ENCODE results near the gene PRKAR1A.
"Not testable (repeated sequence)": the region's sequence is repeated elsewhere in the genome, so short reads cannot be mapped to it uniquely, and the experiment has no call there.

The PRKAR1A gene

DNA sequence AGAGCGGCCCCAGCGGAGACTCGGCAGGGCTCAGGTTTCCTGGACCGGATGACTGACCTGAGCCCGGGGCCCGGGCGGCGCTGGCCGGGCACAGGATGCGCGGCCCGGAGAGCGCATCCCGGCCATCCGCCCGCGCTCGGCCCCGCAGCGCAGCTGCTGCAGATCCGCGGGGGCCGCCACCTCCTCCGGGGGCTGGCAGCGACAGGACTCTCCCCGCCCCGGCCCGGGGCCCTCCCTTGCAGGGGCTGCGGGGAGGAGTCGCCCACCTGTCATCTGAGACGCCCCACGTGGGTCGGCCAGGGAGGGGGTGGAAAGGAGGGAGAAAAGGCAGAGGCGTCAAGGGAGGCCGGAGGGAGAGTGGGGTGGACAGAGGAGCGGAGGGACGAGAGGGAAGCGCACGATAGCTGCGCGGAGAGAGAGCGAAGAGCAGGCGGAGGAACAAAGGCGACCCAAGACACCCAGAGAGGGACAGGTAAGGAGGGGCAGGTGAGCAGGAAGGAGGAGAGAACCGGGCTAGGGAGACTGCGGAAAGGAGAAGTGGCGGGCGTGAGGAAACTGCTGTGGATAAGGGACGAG lies 471 bp upstream of the PRKAR1A start:
- peak; percentile 70 for DNase-seq (ENCODE audit: low read depth)

DNA sequence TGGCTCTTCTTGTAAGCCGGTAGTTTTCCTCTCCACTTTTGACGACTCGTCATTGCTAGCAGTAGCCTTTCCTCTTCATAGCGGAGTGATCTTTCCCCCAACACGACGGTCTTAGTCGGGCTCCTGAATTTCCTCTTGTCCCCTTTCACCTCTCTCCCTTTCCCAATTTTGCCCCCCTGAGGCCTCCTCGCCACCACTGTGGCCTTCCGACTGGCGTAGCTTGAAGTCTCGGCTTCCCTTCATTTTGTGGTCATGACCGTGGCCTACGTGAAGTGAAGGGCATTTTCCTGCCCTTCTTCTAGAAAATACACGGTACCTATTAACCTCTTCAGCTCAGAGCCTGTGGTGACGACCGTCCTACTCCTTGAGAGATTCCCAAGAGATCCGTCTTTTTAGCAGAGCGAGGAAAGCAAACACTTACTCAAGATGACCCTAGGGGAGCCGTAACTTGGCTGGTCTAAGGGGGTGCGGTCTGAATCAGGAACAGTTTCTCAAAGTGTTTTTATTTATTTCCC lies 787 bp downstream of the PRKAR1A start:
- DNase-seq (ENCODE audit: low read depth) = no peak

DNA sequence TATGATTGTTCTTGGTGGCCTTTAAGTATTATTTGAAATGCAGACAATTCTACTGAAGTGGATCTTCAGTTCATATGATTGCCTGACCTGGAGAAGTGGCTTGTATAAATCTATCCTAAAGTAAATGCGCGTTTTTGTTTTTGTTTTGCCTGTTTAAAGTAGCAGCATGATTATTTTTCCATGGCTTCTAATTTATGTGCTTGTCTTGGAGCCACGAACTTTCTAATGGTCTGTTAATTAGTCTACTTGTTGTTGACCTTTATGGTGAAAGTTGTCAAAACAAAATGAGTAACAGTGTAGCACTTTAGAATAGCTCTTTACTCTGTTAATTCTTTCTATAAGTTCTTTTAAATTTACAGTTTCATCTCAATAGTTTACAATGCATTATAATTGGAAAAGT lies 1.7 kb downstream of the PRKAR1A start:
- no peak for DNase-seq (ENCODE audit: low read depth)

DNA sequence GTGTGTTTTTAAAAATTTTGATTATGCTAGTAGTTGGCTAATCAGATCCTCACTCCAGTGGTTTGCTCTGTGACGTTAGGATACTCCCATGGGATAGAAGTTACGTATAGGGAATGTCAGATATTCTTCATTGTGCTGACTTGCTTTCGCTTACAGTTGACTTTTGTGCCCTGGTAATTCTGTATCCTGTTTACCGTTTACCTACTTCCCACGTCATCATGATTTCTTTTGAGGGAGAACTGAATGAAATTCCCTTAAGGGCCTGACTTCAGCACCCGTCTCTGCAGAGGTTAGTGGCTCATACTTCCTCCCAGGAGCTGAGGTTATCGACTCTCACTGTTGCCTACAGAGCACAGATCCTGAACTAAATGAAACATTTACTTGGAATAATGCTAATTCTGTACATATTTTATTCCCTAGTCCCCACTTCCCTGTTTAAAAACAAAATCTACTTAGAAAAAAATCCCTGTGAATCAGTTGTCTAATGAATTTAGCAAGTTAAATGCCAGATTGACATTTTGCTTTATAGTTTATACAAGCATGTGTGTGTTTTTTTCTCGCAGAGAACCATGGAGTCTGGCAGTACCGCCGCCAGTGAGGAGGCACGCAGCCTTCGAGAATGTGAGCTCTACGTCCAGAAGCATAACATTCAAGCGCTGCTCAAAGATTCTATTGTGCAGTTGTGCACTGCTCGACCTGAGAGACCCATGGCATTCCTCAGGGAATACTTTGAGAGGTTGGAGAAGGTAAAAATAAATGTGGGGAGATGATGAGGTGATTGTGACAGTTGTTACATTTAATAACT lies 2.8 kb downstream of the PRKAR1A start:
- no peak for DNase-seq (ENCODE audit: low read depth)

DNA sequence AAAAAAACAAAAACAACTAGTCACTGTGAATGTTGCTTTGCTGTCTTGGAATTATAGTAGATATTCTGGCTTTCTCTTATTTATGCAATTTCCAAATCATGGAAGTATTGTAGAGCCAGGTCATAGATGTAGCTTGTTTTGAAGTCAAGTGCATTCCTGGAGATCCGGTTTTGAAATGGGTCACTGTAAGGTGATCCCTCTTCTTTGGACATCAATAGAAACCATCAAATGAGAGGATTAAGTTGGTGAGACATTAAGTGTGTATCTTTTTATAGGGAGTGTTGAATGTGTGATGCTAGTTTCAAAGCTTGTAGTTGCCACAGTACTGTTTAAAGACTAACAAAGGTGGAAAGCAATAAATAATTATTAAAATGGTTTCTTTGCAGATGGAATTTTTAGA lies 4.5 kb downstream of the PRKAR1A start:
- no peak for DNase-seq (ENCODE audit: low read depth)

DNA sequence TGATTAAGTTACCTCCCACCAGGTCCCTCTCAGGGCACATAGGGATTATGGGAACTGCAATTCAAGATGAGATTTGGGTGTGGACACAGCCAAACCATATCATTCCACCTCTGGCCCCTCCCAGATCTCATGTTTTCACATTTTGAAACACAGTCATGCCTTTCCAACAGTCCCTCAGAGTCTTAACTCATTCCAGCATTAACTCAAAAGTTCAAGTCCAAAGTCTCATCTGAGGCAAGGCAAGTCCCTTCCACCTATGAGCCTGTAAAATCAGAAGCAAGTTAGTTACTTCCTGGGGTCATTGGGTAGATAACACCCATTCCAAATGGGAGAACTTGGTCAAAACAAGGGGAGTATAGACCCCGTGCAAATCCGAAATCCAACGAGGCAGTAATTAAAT lies 5.4 kb downstream of the PRKAR1A start:
- not testable (repeated sequence) for DNase-seq (ENCODE audit: low read depth)

DNA sequence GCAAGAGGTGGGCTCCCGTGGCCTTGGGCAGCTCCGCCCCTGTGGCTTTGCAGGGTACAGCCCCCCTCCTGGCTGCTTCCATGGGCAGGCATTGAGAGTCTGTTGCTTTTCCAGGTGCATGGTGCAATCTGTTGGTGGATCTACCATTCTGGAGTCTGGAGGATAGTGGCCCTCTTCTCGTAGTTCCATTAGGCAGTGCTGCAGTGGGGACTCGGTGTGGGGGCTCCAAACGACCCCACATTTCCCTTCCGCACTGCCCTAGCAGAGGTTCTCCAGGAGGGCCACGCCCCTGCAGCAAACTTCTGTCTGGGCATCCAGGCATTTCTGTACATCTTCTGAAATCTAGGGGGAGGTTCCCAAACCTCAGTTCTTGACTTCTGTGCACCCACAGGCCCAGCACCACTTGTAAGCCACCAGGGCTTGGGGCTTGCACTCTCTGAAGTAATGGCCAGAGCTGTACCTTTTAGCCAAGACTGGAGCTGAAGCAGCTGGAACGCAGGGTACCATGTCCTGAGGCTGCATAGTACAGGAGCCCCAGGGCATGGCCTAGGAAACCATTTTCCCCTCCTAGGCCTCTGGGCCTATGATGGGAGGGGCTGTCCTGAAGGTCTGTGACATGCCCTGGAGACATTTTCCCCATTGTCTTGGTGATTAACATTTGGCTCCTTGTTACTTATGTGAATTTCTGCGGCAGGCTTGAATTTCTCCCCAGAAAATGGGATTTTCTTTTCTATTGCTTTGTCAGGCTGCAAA lies 6.0 kb downstream of the PRKAR1A start:
- DNase-seq (ENCODE audit: low read depth) = no peak

DNA sequence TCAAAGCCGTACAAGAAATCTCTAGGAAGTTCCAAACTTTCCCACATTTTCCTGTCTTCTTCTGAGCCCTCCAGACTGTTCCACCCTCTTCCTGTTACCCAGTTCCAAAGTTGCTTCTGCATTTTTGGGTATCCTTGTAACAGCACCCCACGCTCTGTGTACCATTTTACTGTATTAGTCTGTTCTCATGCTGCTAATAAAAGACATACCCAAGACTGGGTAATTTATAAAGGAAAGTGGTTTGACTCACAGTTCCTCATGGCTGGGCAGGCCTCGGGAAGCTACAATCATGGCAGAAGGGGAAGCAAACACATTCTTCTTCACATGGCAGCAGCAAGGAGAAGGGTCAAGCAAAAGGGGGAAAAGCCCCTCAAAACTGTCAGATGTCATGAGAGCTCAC lies 6.8 kb downstream of the PRKAR1A start:
- DNase-seq (ENCODE audit: low read depth) = not testable (repeated sequence)

DNA sequence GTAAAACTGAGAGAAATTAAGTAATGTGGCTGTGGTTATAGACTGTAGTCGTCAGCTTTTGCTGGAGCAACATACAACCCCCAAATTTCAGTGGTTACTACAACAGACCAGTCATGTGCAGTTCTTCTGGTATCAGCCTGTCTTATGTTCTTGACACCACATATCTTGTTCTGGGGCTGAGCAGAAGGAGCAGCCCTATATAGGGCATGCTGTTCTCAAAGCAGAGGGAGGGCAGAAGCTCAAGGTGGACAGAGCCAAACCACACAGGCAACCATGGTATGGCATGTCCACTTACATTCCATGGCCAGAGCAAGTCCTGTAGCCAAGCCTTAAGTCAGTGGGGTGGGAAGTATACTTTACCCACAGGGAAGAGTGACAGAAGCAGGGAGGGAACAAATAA lies 7.7 kb downstream of the PRKAR1A start:
- no peak for DNase-seq (ENCODE audit: low read depth)

DNA sequence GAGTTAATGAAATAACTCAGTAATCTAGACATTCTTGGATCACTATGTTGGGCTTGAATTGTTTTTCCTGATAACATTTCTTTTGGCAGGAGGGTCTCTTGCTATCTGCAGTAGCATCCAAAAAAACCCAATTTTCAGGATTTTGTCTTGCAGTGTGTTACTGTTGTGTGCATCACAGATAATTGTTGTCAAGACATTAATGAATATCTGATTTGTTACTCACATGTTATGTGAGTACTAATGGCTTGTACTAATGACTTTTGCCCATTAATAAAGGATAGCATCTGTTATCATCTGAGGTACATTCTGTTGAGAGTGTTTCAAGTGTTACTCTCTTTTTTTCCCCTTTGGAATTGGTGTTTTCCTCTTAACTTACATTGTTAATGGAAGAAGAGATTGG lies 10.0 kb downstream of the PRKAR1A start:
- DNase-seq (ENCODE audit: low read depth) = no peak

DNA sequence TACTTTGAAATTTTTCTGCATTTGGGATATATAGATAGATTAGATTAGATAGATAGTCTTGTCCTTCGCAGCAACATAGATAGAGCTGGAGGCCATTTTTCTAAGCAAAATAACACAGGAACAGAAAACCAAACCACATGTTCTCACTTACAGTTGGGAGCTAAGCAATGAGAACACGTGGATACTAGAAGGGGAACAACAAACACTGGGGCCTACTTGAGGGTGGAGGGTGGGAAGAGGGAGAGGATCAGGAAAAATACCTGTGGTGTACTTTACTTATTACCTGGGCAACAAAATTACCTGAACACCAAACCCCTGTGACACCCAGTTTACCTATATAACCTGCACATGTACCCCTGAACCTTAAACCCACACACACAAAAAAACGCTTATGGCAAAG lies 14.3 kb downstream of the PRKAR1A start:
- DNase-seq (ENCODE audit: low read depth) = no peak

DNA sequence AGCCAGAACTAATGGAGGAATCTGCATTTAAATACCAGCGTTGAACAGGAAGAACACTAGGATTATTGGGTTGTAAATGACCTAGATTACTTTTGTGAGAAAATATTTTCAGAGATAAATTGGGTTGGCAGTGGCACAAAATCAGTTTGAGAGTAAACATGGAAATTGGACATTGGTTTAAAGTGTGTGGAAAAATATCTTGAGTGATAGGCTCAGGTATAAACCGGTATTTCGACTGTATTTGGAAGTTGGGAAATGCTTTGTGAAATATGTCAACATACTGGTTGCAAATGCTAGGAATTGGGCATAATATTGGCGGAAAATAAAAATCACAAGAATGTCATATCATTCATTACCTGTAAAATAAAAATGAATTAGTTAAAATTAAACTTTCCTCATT lies 15.1 kb downstream of the PRKAR1A start:
- DNase-seq (ENCODE audit: low read depth) = no peak

DNA sequence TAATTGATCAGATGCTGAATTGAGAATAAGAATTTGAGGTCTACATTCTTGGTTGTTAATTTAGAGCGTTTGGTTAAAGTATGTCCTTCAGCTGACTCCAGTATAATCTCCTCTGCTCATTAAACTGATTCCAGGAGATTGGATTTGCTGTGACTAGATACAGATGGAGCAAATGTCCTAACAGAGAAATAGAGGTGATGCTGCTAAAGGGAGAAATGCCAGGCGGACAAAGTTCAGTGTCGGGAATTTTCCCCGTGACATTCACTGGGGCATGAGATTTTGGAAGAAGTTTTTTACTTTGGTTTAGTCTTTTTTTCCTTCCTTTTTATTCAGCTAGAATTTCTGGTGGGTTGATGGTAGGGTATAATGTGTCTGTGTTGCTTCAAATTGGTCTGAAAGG lies 19.0 kb downstream of the PRKAR1A start:
- no peak for DNase-seq (ENCODE audit: low read depth)

DNA sequence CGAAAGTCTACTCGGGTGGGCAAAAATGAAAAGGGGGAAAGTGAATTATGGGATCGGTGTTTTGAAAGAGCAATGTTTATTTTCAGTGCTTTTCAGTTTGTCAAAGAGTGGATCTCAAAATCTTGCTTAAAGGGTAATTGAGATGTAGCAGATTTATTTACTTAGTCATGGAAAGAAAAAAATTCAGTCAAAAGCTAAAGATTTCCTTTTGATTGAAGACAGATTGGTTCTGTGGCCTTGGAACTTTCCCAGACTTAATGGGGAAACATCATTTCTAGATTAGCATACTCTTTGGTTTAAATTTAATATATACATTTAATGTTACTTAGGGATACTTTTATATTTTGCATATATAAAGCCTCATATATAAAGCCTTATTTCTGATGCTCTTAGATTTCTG lies 20.6 kb downstream of the PRKAR1A start:
- no peak for DNase-seq (ENCODE audit: low read depth)

DNA sequence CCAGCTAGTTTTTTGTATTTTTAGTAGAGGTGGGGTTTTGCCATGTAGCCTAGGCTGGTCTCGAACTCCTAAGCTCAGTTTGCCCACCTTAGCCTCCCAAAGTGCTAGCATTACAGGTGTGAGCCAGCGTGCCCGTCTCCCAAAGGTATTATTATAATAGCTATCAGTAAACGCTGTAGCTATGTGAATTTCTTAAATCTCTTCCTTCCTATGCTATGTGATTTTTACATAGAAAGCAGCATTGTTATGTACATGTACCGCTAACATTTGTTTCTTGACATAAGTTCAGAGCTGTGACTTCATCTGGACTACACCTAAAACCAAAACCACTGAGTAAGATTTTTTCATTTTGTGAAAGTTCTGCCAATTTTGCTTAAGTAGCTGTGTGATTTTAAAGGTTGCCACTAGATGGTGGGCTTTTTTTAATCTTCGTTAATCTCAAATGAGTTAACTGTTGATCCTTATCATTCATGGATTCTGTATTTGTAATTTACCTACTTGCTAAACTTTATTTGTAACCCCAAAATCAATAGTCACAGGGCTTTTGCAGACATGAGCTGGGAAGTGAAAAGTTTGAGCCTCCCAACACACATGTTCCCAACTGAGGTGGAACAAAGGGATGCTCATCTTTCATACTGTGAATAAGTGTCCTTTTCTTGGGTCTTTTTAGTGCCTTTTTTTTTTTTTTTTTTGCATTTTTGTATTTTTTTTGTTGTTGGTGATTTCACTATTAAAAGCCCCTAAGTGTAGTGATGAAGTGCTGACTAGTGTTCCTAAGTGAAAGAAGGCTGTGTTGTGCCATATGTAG lies 21.9 kb downstream of the PRKAR1A start:
- no peak for DNase-seq (ENCODE audit: low read depth)

DNA sequence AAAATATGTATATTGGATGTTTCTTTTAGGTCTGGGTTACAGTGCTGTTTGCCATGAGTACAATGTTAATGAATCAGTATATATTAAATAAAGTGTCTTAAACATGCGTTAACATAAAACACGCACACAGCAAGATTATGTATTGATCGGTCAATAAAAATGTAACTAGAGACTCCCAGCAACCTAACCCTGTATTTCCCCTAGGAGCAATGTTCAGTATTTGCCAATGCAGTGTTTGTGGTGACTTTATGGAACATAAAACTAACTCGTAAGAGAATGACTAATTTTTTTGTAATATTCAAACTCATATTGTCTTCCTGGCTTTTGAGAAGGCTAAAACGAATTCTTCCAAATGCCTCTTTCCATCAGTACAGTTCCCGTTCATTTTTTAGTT lies 22.5 kb downstream of the PRKAR1A start:
- DNase-seq (ENCODE audit: low read depth) = no peak

DNA sequence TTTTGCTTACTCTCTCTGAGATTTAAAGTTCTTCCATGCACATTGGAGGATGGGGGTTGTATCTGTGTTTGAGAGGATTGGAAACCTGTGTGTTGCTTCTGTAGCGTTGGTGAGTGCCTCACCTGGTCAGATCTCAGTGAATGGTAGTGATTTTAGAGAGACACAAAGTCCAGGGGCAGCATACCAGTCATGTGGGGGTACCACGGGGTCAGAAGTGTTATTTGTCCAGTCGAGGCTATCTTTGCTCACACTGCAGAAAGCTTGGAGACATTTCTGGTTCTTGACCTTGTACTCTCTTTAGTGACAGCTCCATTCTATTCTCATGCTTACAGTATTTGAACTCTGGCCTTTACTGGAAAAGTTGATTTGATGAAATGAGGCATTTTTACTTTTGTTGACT lies 23.7 kb downstream of the PRKAR1A start:
- DNase-seq (ENCODE audit: low read depth) = no peak

DNA sequence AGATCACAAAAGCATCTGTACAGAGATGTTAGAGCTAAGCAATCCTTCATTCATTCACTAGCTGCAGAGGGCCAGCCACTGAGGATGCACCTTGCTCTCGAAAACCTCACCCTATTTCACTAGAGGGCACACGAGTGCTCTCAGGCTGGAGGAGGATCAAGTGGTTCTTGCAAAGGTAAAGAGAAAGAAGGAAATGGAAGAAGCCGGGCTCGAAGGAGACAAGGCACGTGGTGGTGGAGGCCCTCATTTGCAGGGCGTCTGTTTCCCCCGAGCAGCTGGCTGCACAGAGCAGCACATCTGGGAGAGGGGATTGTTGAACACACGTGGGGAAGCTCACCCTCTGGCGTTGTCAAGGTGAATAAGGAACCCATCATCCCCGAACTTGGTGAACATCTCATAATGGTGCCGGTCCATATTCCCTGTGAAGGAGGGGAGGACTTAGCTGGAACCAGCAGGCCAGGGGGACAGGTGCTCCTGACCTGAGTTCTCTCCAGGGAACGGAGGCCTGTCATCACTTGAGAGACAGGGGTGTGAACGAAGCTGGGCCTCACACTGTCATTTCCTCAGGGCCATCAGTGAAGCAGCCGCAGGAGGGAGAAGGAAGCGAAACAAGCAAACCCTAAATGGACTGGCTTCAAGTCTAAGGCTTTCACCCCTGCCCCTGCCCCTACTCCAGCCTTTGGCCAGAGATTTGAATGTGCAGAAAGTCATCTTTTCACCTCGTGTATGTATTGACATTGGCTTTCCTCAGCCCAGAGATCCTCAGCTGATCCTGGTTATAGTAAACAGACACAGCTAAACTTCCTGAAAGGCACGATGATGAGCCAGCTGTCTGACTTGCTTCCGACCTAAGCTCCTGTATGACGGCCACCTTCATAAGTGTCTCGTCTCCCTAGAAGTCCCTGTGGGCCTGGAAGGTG lies 27.6 kb downstream of the PRKAR1A start:
- no peak for DNase-seq (ENCODE audit: low read depth)

DNA sequence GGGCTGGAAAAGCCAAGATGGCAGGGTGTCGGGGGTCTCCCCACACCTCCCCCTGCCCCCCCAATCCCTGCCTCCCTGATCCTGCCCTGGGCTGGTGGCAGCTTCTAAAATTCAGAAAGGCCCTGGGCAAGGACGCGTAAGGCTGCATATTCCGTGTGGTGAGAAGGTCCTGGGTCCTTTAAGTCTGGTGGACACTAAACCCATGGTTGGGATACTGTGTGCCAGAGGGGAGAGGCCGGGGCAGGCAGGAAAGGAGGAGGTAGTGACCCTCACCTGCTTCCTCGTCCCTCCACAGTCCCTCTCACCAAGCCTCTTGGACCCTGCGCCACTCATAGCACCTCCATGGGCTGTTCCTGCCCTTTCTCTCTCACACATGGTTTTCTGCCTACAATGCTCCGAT lies 28.8 kb downstream of the PRKAR1A start:
- DNase-seq (ENCODE audit: low read depth) = no peak

DNA sequence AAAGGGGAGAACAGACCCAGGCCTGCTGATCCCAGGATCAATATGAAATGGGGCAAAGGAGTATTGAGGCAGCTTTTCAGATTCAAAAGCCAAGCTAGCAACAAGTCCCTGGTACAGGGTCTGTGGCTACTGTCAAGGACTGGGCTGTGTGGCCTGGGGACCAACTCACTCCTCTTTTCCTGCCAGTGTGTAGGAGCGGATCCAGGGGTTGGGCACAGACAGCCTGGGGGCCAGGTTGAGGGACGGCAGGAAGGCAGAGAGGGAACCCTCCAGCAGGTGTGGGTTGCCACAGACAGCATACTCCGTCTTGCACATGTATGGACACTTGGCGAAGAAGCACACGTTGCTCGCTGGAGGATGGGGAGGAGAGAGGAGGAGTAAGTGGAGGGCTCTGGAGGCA lies 29.6 kb downstream of the PRKAR1A start:
- no peak for DNase-seq (ENCODE audit: low read depth)

Data from stimulated activated CD8-positive, alpha-beta memory T cell treated with anti-CD3 and anti-CD28 coated beads, Interleukin-12 subunit alpha, Interleukin-12 subunit beta, amount 100 ng/mL, for 4 hours (primary cell).